HG03159 (cell line): Measurements from ENCODE around the gene NSMCE4A.
"Not testable (repeated sequence)": the region's sequence is repeated elsewhere in the genome, so short reads cannot be mapped to it uniquely, and the experiment has no call there.

Experiments
- ATAC-seq: cut with Tn5 transposase; IDR thresholded peaks from one replicate; pipeline ENCODE4 v1.9.1; 2021; ENCODE audit warnings: mild to moderate bottlenecking, moderate library complexity; ENCODE audit not compliant: unreplicated experiment

Gene NSMCE4A

DNA sequence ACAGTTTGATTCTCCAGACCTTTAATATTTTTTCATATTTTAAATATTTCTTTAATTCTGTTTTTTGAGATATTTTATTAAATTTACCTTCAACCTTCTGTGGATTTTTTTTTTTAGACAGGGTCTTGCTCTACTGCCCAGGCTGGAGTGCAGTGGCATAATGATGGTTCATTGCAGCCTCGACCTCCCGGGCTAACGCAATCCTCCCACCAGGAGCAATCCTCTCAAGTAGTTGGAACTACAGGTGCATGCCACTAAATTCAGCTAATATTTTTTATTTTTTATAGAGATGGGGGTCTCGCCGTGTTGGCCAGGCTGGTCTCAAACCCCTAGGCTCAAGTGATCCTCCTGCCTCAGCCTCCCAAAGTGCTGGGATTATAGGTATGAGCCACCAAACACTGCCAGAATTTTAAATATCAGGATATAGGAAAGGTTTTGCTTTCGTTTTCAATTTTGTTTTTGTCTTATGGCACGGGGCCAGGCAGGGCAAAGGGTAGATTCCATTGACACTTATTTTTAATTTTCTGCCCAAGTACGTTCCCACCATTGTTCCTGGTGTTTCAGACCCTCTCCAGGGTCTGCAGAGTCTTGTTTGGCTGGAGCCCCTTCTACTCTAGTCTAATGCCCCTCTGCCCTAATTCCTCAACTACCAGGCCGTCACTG is 15.1 kb upstream of the NSMCE4A start:
- ATAC-seq = no peak

DNA sequence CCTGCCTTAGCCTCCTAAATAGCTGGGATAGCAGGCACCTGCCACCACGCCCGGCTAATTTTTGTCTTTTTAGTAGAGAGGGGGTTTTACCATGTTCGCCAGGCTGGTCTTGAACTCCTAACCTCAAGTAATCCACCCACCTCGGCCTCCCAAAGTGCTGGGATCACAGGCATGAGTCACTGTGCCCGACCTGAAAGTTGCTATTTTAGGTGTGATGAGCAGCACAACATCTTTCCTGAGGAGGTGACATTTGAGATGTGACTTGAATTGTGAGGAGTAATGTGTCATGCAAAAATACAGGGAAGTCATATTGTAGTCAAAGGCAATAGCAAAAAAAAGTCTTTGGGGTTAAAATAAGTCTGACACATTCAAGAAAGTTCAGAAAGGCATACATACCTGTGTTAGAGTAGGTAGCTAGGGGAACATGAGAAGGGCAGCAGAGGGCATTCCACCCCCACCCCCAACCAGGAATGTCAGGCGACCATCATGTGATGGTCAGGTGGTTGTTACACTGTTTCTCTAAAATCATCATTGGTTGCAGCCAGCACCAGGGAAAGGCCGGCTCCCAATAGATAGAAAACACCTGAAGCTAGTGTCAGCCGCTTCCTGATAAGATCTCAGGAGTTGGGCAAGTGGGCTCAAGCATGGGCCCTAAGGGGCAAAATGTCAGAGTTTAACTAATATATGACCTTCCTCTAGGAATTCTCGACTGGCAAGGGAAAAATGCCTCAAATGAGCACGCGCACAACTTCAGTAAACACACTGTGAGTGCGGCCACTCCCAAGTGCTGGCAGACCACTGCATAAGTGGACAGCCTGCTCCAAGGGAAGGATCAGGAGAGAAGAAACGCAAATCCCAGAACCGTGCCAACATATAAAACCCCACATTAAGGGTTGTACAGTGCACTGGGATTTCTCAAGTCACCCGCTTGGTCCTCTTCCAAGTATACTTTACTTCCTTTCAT is 13.6 kb upstream of the NSMCE4A start, which contains the start of gene TACC2:
TACC2 (plus strand) TSS at position 803 of the 964 bp plus-strand sequence. CDS start 32,819 bp downstream, outside the sequence.
- no peak for ATAC-seq

GRCh38 chr10:121984463-121984862 is 9.4 kb upstream of the NSMCE4A start:
- no peak for ATAC-seq

- no peak for ATAC-seq
These were observed 8.8 kb upstream of the NSMCE4A start for GRCh38 chr10:121983852-121984251.

DNA sequence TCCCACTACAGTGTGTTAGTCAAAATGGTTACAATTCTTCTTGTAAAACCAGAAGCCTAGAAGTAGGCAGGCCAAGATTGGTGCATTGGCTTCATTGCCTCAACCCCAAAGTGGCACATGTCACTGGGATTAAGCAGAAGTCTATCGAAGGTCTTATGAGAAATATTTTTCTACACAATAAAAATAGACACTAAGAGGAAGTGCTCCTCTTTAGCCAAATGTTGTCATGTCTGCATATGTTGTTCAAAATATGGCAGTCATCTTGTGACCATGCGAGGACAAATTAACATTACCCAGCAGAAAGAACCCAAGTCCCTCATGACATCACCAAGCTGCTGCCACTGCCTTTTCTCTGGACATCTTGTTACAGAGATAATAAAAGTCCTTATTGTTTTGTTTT is 6.3 kb upstream of the NSMCE4A start:
- ATAC-seq = no peak

GRCh38 chr10:121978511-121978910 is 3.5 kb upstream of the NSMCE4A start:
- ATAC-seq = no peak

- ATAC-seq = no peak
These were observed 1.6 kb upstream of the NSMCE4A start for GRCh38 chr10:121976607-121977006.

- ATAC-seq = no peak
These were observed 474 bp upstream of the NSMCE4A start for GRCh38 chr10:121975295-121976086.

DNA sequence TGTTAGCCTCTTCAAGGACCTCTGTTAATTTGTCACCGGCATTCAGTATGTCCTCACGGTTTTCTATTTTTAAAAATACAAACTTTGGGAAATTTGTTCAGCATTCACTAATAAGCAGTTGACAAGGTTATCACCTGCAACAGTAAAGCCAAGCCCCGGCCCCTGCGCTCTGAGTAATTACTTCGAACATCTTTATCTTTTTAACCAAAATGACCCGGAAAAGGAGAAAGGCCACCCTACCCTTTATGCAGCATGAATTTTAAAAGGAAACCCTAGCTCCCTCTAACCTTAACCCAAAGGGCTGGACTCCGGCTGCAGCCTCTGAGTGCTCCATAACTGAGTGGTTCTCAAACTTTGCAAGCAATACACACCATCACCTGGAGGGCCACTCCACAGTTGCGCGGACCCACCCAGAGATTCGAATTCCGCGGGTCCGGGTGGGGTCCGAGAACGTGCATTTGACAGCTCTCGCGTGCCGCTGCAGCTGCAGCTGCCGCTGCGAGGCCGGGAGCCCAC is 940 bp downstream of the NSMCE4A start:
- ATAC-seq = peak; percentile 43

DNA sequence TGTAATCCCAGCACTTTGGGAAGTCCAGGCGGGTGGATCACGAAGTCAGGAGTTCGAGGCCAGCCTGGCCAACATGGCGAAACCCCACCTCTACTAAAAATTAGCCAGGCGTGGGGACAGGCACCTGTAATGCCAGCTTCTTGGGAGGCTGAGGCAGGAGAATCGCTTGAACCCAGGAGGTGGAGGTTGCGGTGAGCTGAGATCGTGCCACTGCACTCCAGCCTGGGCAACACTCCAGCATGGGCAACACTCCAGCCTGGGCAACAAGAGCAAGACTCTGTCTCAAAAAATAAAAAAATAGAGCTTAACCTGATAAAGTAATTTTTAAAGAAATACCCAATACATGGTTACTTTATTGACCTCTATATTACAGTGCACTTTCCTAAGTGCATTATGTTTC is 5.9 kb downstream of the NSMCE4A start:
- ATAC-seq = not testable (repeated sequence)

DNA sequence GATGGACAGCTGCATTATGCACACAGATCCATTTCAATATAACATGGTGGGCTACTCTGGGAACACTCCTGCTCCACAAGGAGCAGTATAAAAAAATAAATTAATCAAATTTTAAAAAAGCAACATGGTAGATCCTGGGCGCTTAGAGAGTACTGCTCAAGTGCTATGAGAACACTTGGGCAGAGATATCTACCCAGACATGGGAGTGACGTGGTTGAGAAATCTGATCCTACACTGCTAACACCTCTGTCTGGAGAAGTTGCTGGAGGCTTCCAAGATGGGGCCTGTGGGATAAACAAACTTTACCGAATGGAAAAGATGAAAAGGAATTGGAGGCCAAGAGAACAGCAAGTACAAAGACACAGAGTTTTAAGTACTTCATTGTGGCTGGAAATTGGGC is 9.0 kb downstream of the NSMCE4A start:
- ATAC-seq = no peak

DNA sequence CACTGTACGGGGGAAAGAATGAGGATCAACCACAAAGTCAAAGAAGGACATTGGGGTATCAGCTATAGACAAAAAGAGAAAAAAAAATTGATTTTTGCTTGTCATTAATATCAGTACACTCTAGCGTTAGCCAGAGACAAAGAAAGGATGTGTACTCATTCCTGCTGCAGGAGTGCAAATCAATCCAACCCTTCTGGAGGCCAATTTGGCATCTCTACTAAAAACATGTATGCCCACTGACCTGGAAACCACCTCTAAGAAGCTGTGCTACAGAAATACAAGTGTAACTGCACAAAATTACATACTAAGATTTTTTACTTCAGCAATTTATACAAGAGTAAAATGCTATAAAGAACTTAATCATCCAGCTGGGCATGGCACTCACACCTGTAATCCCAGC is 13.6 kb downstream of the NSMCE4A start:
- ATAC-seq = no peak

GRCh38 chr10:121959671-121960070 is 15.3 kb downstream of the NSMCE4A start:
- no peak for ATAC-seq

GRCh38 chr10:121956111-121957061 is 18.6 kb downstream of the NSMCE4A start:
- ATAC-seq = no peak

DNA sequence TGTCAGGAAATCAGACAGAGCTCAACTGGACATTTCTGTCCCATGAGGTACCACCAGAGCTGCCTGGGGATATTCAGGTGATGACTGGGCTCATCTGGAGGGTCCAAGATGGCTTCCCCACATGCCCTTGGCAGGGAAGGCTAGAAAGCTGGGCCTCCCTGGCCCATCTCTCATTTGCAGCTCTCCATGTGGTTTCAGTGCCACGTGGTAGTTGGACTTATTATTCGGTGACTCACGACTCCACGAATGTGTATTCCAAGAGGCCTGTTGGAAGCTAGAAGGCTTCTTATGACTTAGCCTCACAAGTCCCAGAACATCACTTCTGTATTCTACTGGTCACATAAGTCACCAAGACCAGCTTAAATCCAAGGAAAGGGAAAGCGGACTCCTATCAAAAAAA is 22.8 kb downstream of the NSMCE4A start:
- no peak for ATAC-seq

DNA sequence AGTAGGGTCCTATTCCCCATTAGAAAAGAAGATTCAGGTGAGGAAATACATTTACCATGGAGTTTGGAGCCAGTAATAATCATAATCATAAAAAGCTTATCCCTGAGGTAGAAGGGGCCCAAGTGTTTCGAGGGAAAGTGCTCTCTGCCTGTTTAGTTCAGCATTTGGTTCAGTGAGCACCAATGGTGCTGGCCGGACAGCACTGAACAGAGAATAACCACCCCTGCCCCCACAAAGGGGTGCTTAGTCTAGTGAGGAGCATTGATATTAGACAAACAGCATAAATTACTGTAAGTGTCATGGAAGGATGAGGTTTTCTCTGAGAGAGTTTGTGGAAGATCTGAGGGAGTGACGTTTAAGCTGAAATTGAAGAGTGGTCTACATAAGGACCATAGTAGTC is 25.6 kb downstream of the NSMCE4A start:
- ATAC-seq = no peak

DNA sequence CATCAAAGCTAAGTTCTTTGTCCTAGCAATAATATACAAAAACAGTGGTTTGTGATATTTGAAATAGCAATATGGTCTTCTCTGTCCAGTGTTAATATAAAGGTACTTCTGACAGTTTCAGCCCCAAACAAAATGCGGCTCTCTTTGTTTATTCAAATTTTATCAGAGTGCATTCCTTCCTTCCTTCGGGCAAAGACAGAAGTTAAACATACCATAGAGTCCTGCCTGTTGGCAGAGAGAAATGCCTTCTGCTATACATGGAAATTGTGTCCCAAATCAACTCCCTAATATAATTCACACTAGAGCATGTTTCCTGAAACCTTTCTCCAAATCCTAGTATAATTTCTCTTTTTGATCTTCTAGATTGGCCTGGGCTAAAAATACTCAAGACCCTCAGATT is 26.0 kb downstream of the NSMCE4A start:
- no peak for ATAC-seq

DNA sequence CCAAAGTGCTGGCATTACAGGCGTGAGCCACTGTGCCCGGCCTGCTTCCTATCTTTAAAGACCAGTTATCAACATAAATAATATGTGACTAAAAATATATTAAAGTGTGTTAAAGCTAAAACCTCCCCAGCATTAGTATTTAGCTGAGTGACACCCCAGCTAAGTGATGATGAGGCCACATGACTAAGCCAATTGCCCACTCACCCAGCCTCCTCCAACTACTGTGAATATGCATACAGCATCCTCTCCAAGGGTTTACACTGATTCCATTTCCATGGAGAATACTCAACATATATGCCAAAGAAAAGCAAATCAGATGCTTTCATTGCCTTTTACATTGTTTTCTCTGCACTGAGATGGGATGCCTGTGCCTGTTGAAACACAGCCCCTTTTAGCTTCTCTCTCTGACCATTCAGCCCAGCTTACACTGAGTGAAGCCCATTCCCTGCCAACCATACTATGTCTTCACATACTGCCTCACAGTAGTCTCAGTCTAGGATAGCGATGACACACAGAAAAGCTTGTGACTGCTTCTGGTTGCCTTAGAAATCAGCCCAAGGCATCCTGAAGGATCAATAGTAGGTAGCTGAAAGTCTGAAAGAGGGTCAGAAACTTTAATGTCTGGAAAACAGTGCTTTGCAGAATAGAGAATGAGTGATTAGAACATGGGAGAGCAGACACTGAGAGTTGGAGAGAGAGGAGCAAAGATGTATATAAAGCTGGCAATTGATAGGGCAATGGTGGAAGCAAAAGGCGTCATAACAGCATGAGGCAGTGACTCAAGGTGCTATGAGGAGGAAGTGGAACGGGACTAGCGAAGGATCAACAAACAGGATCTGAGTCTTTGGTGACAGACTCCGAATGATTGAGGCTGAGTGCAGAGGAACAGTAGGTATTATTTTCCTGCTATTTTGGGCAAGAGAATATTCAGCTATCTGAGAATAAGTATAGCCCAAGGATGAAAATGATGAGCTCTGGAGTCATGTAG is 27.4 kb downstream of the NSMCE4A start:
- no peak for ATAC-seq
